ENCODE data around the gene FOXL2.

The FOXL2 gene

DNA sequence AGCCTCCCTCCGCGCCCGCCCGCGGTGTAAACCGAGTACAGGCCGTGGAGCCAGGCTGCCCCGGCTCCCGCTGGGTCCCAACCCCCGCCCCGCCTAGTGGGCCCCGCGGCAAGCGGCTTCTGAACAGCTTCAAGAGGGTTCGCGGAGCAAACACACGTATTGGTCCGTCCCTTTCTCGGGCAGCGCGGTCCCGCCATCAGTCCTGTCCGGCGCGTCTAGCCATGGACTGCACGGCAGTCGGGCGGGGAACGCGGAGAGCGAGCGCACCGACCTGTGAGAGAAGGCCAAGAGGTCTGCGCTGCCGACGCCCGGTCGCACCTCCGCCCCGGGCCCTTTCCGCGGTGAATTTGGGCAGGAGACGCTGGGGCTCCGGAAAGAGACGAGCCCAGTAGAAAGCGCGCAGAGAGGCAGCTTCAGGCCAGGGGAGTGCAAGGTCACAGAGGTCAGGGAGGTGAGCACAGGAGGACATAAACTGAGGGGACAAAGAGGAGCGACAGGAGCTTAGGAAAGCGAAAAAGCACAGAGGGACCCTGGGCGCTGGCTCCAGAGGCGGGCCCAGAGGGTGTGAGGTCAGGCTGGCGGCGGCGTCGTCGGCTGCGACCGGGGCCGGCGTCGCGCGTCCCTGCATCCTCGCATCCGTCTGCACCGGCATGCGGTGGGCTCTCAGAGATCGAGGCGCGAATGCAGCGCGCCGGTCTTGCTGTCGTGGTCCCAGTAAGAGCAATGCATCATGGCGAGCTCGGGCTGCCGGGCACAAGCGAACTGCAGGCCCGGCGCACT lies 1.8 kb downstream of the FOXL2 start:
- Histone ChIP-seq H3K36me3 (ENCODE audit: control insufficient read depth, insufficient read depth, low read length) (no peaks in the 10 kb centered on the region), H3K9me3 (ENCODE audit: control insufficient read depth, insufficient read depth, low read depth, low read length) (no peaks in the 10 kb centered on the region), H3K9ac (ENCODE audit: low read length) (peak overlapping the region; percentile 19), H3K4me3 (ENCODE audit: low read depth, low read length) (peak overlapping the region; percentile 55), H3K27ac (ENCODE audit: low read depth, low read length) (no peak overlapping the region), H3K27me3 (ENCODE audit: control insufficient read depth, insufficient read depth, low read length) (peaks cover 100% of the 10 kb centered on the region), H3K4me1 (ENCODE audit: control insufficient read depth, insufficient read depth, low read length) (peaks cover 46% of the 10 kb centered on the region)

DNA sequence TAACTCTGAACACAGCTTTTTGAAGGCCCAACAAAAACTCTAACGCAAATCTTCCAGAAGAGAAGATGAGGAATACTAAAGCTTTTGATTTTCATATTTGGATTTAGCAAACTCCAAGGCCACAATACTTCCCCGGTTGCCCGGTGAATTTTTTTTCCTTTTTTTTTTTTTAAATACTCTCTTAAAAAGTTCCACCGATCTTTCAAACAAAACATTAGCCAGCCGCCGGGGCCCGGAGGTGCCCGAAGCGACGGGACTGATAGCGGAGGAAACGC lies 2.3 kb downstream of the FOXL2 start:
- Histone ChIP-seq H3K27me3 (ENCODE audit: control insufficient read depth, insufficient read depth, low read length) (peaks cover 100% of the 10 kb centered on the region), H3K9ac (ENCODE audit: low read length) (no peak overlapping the region), H3K4me1 (ENCODE audit: control insufficient read depth, insufficient read depth, low read length) (peaks cover 51% of the 10 kb centered on the region), H3K36me3 (ENCODE audit: control insufficient read depth, insufficient read depth, low read length) (no peaks in the 10 kb centered on the region), H3K9me3 (ENCODE audit: control insufficient read depth, insufficient read depth, low read depth, low read length) (no peaks in the 10 kb centered on the region), H3K27ac (ENCODE audit: low read depth, low read length) (no peak overlapping the region), H3K4me3 (ENCODE audit: low read depth, low read length) (peak overlapping the region; percentile 55)

- no peaks in the 10 kb centered on the region for H3K36me3 ChIP-seq (ENCODE audit: control insufficient read depth, insufficient read depth, low read length)
- H3K4me1 ChIP-seq (ENCODE audit: control insufficient read depth, insufficient read depth, low read length): peaks cover 49% of the 10 kb centered on the region
- peak overlapping the region; percentile 55 for H3K4me3 ChIP-seq (ENCODE audit: low read depth, low read length)
- no peaks in the 10 kb centered on the region for H3K9me3 ChIP-seq (ENCODE audit: control insufficient read depth, insufficient read depth, low read depth, low read length)
- H3K27ac ChIP-seq (ENCODE audit: low read depth, low read length): no peak overlapping the region
- peaks cover 100% of the 10 kb centered on the region for H3K27me3 ChIP-seq (ENCODE audit: control insufficient read depth, insufficient read depth, low read length)
- H3K9ac ChIP-seq (ENCODE audit: low read length): no peak overlapping the region
Observed at GRCh38 chr3:138943724-138944653, 2.9 kb downstream of the FOXL2 start.

GRCh38 chr3:138942861-138943623 lies 3.9 kb downstream of the FOXL2 start:
- Histone ChIP-seq H3K9me3 (ENCODE audit: control insufficient read depth, insufficient read depth, low read depth, low read length) (no peaks in the 10 kb centered on the region), H3K27ac (ENCODE audit: low read depth, low read length) (no peak overlapping the region), H3K4me3 (ENCODE audit: low read depth, low read length) (peak overlapping the region; percentile 55; the same call in 1 of the 2 replicates), H3K36me3 (ENCODE audit: control insufficient read depth, insufficient read depth, low read length) (no peaks in the 10 kb centered on the region), H3K4me1 (ENCODE audit: control insufficient read depth, insufficient read depth, low read length) (peaks cover 48% of the 10 kb centered on the region), H3K9ac (ENCODE audit: low read length) (no peak overlapping the region), H3K27me3 (ENCODE audit: control insufficient read depth, insufficient read depth, low read length) (peaks cover 100% of the 10 kb centered on the region)

GRCh38 chr3:138942271-138942670 lies 4.7 kb downstream of the FOXL2 start:
- peaks cover 48% of the 10 kb centered on the region for H3K4me1 ChIP-seq (ENCODE audit: control insufficient read depth, insufficient read depth, low read length)
- H3K9me3 ChIP-seq (ENCODE audit: control insufficient read depth, insufficient read depth, low read depth, low read length): no peaks in the 10 kb centered on the region
- no peaks in the 10 kb centered on the region for H3K36me3 ChIP-seq (ENCODE audit: control insufficient read depth, insufficient read depth, low read length)
- H3K4me3 ChIP-seq (ENCODE audit: low read depth, low read length): no peak overlapping the region
- H3K27ac ChIP-seq (ENCODE audit: low read depth, low read length): no peak overlapping the region
- H3K9ac ChIP-seq (ENCODE audit: low read length): no peak overlapping the region
- peaks cover 100% of the 10 kb centered on the region for H3K27me3 ChIP-seq (ENCODE audit: control insufficient read depth, insufficient read depth, low read length)

GRCh38 chr3:138941259-138941885 lies 5.6 kb downstream of the FOXL2 start:
- no peak overlapping the region for H3K27ac ChIP-seq (ENCODE audit: low read depth, low read length)
- H3K9me3 ChIP-seq (ENCODE audit: control insufficient read depth, insufficient read depth, low read depth, low read length): no peaks in the 10 kb centered on the region
- H3K4me1 ChIP-seq (ENCODE audit: control insufficient read depth, insufficient read depth, low read length): peaks cover 55% of the 10 kb centered on the region
- H3K9ac ChIP-seq (ENCODE audit: low read length): no peak overlapping the region
- no peak overlapping the region for H3K4me3 ChIP-seq (ENCODE audit: low read depth, low read length)
- H3K27me3 ChIP-seq (ENCODE audit: control insufficient read depth, insufficient read depth, low read length): peaks cover 100% of the 10 kb centered on the region
- no peaks in the 10 kb centered on the region for H3K36me3 ChIP-seq (ENCODE audit: control insufficient read depth, insufficient read depth, low read length)

- no peak overlapping the region for H3K9ac ChIP-seq (ENCODE audit: low read length)
- H3K36me3 ChIP-seq (ENCODE audit: control insufficient read depth, insufficient read depth, low read length): no peaks in the 10 kb centered on the region
- H3K4me1 ChIP-seq (ENCODE audit: control insufficient read depth, insufficient read depth, low read length): peaks cover 56% of the 10 kb centered on the region
- peaks cover 100% of the 10 kb centered on the region for H3K27me3 ChIP-seq (ENCODE audit: control insufficient read depth, insufficient read depth, low read length)
- H3K27ac ChIP-seq (ENCODE audit: low read depth, low read length): no peak overlapping the region
- H3K4me3 ChIP-seq (ENCODE audit: low read depth, low read length): no peak overlapping the region
- H3K9me3 ChIP-seq (ENCODE audit: control insufficient read depth, insufficient read depth, low read depth, low read length): no peaks in the 10 kb centered on the region
Observed at GRCh38 chr3:138940446-138940845, 6.5 kb downstream of the FOXL2 start.

GRCh38 chr3:138939561-138940241 lies 7.2 kb downstream of the FOXL2 start:
- Histone ChIP-seq H3K27me3 (ENCODE audit: control insufficient read depth, insufficient read depth, low read length) (peaks cover 100% of the 10 kb centered on the region), H3K9ac (ENCODE audit: low read length) (no peak overlapping the region), H3K27ac (ENCODE audit: low read depth, low read length) (no peak overlapping the region), H3K9me3 (ENCODE audit: control insufficient read depth, insufficient read depth, low read depth, low read length) (no peaks in the 10 kb centered on the region), H3K4me3 (ENCODE audit: low read depth, low read length) (peak overlapping the region; percentile 61), H3K4me1 (ENCODE audit: control insufficient read depth, insufficient read depth, low read length) (peaks cover 50% of the 10 kb centered on the region), H3K36me3 (ENCODE audit: control insufficient read depth, insufficient read depth, low read length) (no peaks in the 10 kb centered on the region)

GRCh38 chr3:138938877-138939560 lies 7.9 kb downstream of the FOXL2 start:
- Histone ChIP-seq H3K9me3 (ENCODE audit: control insufficient read depth, insufficient read depth, low read depth, low read length) (no peaks in the 10 kb centered on the region), H3K36me3 (ENCODE audit: control insufficient read depth, insufficient read depth, low read length) (no peaks in the 10 kb centered on the region), H3K9ac (ENCODE audit: low read length) (no peak overlapping the region), H3K4me3 (ENCODE audit: low read depth, low read length) (peak overlapping the region; percentile 61), H3K4me1 (ENCODE audit: control insufficient read depth, insufficient read depth, low read length) (peaks cover 44% of the 10 kb centered on the region), H3K27me3 (ENCODE audit: control insufficient read depth, insufficient read depth, low read length) (peaks cover 100% of the 10 kb centered on the region), H3K27ac (ENCODE audit: low read depth, low read length) (no peak overlapping the region)
